Esophagus (tissue), 2 donors: ENCODE results near the gene KCNK13. TPM values are rescaled to one million over a fixed set of nuclear protein-coding genes. Genes with fewer than 3 reads are reported as not detected.

Experiments
- H3K27ac ChIP-seq, 2 donors: one replicate each; pipeline ENCODE4 v1.5.1; 2013; ENCODE audit warnings: low read depth in 2 of 2, mild to moderate bottlenecking in 2 of 2, inconsistent platforms in 1 of 2, low read length in 1 of 2, moderate library complexity in 1 of 2
- H3K27me3 ChIP-seq, 2 donors: one replicate each; pipeline ENCODE4 v1.6.1; 2013; ENCODE audit warnings: low read length in 2 of 2, control low read depth in 1 of 2, mild to moderate bottlenecking in 1 of 2; ENCODE audit not compliant: insufficient read depth in 2 of 2, control insufficient read depth in 1 of 2
- H3K36me3 ChIP-seq, 2 donors: one replicate each; pipeline ENCODE4 v1.6.1; 2013; ENCODE audit warnings: low read length in 1 of 2; ENCODE audit not compliant: control insufficient read depth in 2 of 2, insufficient read depth in 2 of 2
- H3K4me1 ChIP-seq, 2 donors: one replicate each; pipeline ENCODE4 v1.6.1; 2013; ENCODE audit warnings: low read length in 1 of 2; ENCODE audit not compliant: control insufficient read depth in 2 of 2, insufficient read depth in 2 of 2
- H3K4me3 ChIP-seq, 2 donors: one replicate each; pipeline ENCODE4 v1.5.1; 2013; ENCODE audit warnings: low read length in 2 of 2, mild to moderate bottlenecking in 2 of 2, low read depth in 1 of 2, moderate library complexity in 1 of 2
- H3K9me3 ChIP-seq, 2 donors: one replicate each; pipeline ENCODE4 v1.6.1; 2013; ENCODE audit warnings: mild to moderate bottlenecking in 2 of 2, low read depth in 1 of 2, low read length in 1 of 2, moderate library complexity in 1 of 2; ENCODE audit not compliant: control insufficient read depth in 2 of 2, insufficient read depth in 1 of 2
- WGBS, 2 donors: extraction: QIAGEN DNeasy Blood & Tissue Kit; methylation state at CpG; one replicate each; pipeline ENCODE4 v1.1.7; 2013; 5-methylcytosine and 5-hydroxymethylcytosine counted together
- polyA plus RNA-seq, 2 donors: library from polyadenylated mRNA; stranded (reverse); fragments of 200-250 nt; gene quantifications; one replicate each; pipeline ENCODE4 v1.2.3, GENCODE V29; 2013
- donor health status: healthy with polysubstance abuse.
- donor health status: Bipolar disorder and iron deficiency.

Gene KCNK13
- polyA plus RNA-seq, 2 donors, result 0.06 to 0.07 TPM

DNA sequence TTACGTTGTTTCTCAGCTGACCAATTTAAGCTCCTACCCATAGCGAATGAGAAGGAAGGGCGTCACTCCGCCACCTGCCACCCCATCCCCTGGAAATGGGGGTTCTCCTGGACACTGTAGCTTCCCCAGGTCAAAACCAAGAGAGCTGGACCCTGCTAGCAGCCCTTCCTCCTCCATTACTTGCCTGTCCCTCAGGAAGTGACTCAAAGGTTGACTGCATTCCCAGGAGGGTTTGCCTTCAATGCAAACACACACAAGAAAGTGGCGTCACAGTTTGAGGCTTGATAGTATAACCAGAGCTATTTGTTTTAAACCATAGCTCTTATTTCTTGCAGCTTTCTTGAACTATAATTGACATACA is 79.1 kb downstream of the KCNK13 start:
- Histone ChIP-seq H3K36me3 (no peaks in the 10 kb centered on the region), H3K4me3 (no peak overlapping the region), H3K9me3 (no peaks in the 10 kb centered on the region), H3K27ac (no peak overlapping the region), H3K27me3 (no peaks in the 10 kb centered on the region), H3K4me1 (no peaks in the 10 kb centered on the region)
- 75 to 81% methylated on average over 5 of the region's 5 CpGs for WGBS, 2 donors

DNA sequence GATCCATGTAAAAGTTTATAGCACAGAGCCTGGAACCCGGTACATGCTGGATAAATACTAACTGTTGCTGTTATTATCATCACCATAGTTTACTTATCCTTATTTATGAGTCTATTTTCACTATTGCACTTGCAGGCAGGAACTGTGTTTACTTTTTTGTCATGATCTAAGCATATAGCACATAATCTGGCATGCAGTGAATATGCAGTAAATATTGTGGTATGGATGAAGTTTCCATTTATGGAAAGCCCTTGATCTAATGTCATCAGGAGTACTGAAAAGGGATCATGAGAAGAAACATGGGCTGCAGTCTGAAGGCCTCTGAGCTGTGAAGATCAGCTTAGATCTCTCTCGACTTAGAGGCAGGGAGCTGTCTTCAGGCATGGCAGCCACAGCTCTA is 91.6 kb downstream of the KCNK13 start:
- H3K36me3 ChIP-seq, result no peaks in the 10 kb centered on the region
- 78 to 82% methylated on average over 2 of the region's 2 CpGs for WGBS, 2 donors
- H3K4me3 ChIP-seq, result no peak overlapping the region
- no peaks in the 10 kb centered on the region for H3K4me1 ChIP-seq
- H3K9me3 ChIP-seq, result peaks cover 0 to 7% of the 10 kb centered on the region in 2 donors
- no peak overlapping the region for H3K27ac ChIP-seq
- peaks cover 0 to 2% of the 10 kb centered on the region in 2 donors for H3K27me3 ChIP-seq

GRCh38 chr14:90154110-90154509 is 92.3 kb downstream of the KCNK13 start:
- no peak overlapping the region for H3K27ac ChIP-seq
- peaks cover 0 to 7% of the 10 kb centered on the region in 2 donors for H3K9me3 ChIP-seq
- no peaks in the 10 kb centered on the region for H3K36me3 ChIP-seq

GRCh38 chr14:90159146-90159545 is 97.4 kb downstream of the KCNK13 start:
- WGBS, 2 donors, result 19 to 36% methylated on average over 3 of the region's 3 CpGs
- Histone ChIP-seq H3K27ac (no peak overlapping the region), H3K36me3 (no peaks in the 10 kb centered on the region), H3K27me3 (peaks cover 0 to 2% of the 10 kb centered on the region in 2 donors), H3K9me3 (peaks cover 0 to 2% of the 10 kb centered on the region in 2 donors), H3K4me1 (no peaks in the 10 kb centered on the region), H3K4me3 (no peak overlapping the region)

More at GRCh38 chr14:90154110-90154509, 92.3 kb downstream of the KCNK13 start:
- Histone ChIP-seq H3K27me3 (peaks cover 0 to 2% of the 10 kb centered on the region in 2 donors), H3K4me3 (no peak overlapping the region), H3K4me1 (no peaks in the 10 kb centered on the region)

- Histone ChIP-seq H3K27ac (no peak overlapping the region), H3K4me1 (no peaks in the 10 kb centered on the region), H3K27me3 (peaks cover 0 to 2% of the 10 kb centered on the region in 2 donors), H3K9me3 (no peaks in the 10 kb centered on the region), H3K4me3 (no peak overlapping the region), H3K36me3 (no peaks in the 10 kb centered on the region)
- WGBS, 2 donors, result 46 to 50% methylated on average over 4 of the region's 4 CpGs
Observed at GRCh38 chr14:90159688-90160087, 97.9 kb downstream of the KCNK13 start.

GRCh38 chr14:90161129-90161528 is 99.3 kb downstream of the KCNK13 start:
- no peaks in the 10 kb centered on the region for H3K9me3 ChIP-seq
- no peaks in the 10 kb centered on the region for H3K36me3 ChIP-seq
- no peak overlapping the region for H3K27ac ChIP-seq
- H3K4me1 ChIP-seq, result no peaks in the 10 kb centered on the region
- no peak overlapping the region for H3K4me3 ChIP-seq
- no peaks in the 10 kb centered on the region for H3K27me3 ChIP-seq
- WGBS, 2 donors, result 87 to 92% methylated on average over 3 of the region's 3 CpGs

- no peaks in the 10 kb centered on the region for H3K36me3 ChIP-seq
- H3K4me3 ChIP-seq, result no peak overlapping the region
- H3K4me1 ChIP-seq, result no peaks in the 10 kb centered on the region
- H3K27me3 ChIP-seq, result no peaks in the 10 kb centered on the region
- WGBS, 2 donors, result 62 to 65% methylated on average over 4 of the region's 4 CpGs
- no peaks in the 10 kb centered on the region for H3K9me3 ChIP-seq
- H3K27ac ChIP-seq, result no peak overlapping the region
Observed at GRCh38 chr14:90168425-90169105, 106.8 kb downstream of the KCNK13 start.

GRCh38 chr14:90175631-90176030 is 113.8 kb downstream of the KCNK13 start:
- WGBS, 2 donors, result 91 to 93% methylated on average over 3 of the region's 3 CpGs

DNA sequence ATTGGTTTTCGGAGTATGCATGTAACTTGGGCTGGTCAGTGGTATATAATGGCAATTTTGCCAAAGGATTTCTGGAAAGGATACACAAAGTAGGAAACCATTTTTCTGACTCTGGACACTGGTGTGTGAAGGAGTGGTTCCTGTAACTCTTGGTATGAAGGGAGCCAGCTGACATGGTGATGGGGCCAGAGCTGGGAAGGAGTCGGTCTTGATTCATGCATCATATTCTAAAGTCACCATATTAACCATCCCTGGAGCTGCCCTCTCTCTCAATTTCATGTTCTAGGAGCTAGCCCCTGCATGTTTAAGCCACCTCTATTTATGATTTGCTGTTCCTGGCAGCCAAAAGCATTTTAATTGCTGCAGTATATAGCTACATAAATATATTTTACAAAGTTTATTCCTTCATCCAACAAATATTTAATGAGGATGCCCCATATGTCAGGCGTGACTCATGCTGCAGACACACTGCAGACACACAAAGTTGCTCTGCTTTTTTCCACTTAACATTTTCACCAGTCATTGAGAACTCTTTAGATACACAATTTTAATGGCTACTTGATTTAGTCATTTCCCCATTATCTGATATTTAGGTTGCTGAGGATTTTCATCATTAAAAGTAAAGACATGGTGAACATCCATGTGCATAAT is 115.9 kb downstream of the KCNK13 start:
- Histone ChIP-seq H3K27ac (no peak overlapping the region), H3K36me3 (no peaks in the 10 kb centered on the region), H3K27me3 (no peaks in the 10 kb centered on the region), H3K4me3 (no peak overlapping the region), H3K9me3 (peaks cover 0 to 2% of the 10 kb centered on the region in 2 donors), H3K4me1 (no peaks in the 10 kb centered on the region)
- WGBS, 2 donors, result 76% methylated on average over 3 of the region's 3 CpGs

More at GRCh38 chr14:90175631-90176030, 113.8 kb downstream of the KCNK13 start:
- Histone ChIP-seq H3K4me1 (no peaks in the 10 kb centered on the region), H3K36me3 (no peaks in the 10 kb centered on the region), H3K27me3 (no peaks in the 10 kb centered on the region), H3K4me3 (no peak overlapping the region), H3K9me3 (peaks cover 0 to 2% of the 10 kb centered on the region in 2 donors), H3K27ac (no peak overlapping the region)

- Histone ChIP-seq H3K36me3 (no peaks in the 10 kb centered on the region), H3K9me3 (peaks cover 0 to 2% of the 10 kb centered on the region in 2 donors), H3K27ac (no peak overlapping the region), H3K4me1 (no peaks in the 10 kb centered on the region), H3K27me3 (no peaks in the 10 kb centered on the region), H3K4me3 (no peak overlapping the region)
- WGBS, 2 donors, result 72 to 78% methylated on average over 7 of the region's 7 CpGs
Observed at GRCh38 chr14:90179357-90179756, 117.6 kb downstream of the KCNK13 start.
